ENCODE results near the gene ELMOD2.

Gene ELMOD2

DNA sequence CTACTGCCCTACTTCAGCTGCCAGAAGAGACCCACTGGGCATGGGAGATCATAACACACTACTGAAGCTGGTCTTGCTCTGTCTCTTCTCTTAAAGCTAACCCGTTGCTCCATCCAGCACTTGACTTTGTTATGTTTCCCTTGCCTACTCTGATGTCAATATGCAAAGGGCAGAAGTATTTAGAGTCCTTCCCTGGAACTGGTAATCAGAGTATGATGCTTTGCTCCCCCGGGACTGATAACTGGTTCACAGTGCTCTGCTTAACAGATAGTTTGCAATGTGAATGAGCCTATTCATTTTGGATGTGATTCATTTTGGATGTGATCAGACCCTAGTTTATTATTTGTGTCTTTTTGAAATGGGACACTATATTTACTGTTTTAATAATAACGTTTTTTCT is 57.1 kb downstream of the ELMOD2 start:
- DNase-seq (ENCODE audit: low read depth): no peak

DNA sequence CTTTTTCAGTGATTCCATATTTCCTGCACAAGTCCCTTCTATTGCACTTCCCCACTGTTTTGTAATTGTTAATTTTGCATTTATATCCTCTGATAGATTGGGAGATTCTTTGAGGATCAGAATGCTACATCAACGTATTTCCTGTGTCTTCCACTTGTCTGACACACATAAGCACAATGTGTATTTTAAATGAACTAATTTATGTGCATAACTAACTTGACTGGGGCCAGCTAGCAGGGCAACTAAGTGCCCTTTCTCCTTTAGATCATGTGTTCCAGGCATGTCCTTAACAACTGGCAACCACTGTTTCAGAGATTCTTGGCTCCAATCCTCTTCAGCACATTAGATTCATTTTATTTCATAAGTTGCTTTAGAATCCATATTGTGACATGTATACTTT is 60.5 kb downstream of the ELMOD2 start:
- DNase-seq (ENCODE audit: low read depth): no peak

DNA sequence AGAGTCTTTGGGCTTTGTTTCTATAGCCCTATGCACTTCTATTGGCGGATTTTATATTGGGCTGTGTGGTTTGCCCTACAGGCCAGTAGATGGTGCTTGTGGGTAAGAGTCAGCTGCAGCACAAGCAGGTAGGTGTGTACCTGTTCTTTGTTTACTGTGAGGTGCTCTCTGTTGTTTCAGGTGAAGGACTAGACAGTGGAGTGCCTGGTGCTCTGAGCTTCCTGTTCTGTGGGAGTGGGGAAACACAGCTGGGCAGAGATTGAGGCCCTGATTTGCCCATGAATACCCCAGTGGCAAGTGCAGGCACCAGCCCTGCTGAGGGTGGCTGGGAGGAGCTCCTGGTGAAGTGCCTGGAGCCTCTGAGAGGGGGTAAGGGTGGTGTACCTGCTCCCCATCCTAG is 71.1 kb downstream of the ELMOD2 start:
- DNase-seq (ENCODE audit: low read depth): no peak

DNA sequence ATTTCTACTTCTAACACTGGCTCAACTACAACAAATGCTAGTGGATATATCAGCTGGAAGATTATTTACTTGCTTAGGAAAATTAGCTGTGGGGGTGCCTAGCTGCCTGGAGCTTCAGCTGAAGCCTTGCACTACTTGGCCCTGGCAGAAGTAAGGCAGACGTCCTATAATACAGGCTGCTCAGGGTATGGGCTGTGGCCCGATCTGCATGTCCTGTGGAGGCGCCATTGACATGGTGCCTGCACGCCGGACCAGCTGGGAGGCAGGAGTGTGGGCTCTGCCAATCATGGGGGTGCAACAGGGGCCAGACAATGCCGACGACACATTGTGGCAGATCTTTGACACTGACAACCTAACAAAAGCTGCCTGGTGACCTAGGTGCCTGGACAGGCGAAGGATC is 76.4 kb downstream of the ELMOD2 start:
- no peak for DNase-seq (ENCODE audit: low read depth)

DNA sequence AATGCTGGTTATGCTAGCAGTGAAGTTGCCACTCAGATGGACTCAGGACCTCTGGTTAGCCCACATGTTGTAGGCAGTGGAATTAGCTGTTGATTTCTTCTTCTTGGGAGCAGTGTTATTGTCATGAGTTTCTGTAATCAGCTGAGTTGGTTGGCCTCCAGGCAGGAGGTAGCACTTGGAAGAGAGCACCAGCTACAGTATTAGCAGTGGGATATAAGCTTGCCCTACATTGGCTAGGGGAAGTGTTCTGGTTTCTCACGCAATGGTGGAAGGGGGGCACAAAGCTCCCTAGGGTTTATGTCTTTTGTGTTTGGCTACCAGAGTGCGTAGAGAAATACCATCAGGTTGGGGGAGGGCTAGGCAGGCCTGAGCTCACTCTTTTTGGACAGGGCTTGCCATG is 78.7 kb downstream of the ELMOD2 start:
- DNase-seq (ENCODE audit: low read depth): no peak

DNA sequence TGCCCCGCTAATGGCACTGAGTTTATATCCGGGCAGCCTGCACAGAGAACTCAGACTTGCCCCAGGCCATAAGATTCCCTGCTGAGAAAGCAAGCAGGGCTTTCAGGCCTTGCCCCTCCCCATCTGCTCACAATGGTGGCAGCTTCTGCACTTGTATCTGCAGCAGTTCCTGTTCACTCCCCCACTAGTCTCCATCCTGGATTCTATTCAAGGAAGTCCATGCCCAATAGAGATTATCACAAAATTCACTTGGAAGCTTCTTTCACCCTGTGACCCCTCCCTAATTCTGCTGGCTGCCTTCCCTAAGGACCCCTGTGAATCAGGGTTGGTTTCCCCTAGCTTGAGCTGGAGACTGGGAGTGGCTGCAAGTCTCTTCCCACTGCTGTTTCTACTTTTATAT is 79.3 kb downstream of the ELMOD2 start:
- DNase-seq (ENCODE audit: low read depth): no peak

Data from T-helper 22 cell (primary cell).